ACC112 (cell line): ENCODE results near the gene CACNA2D4.

Experiments used
- H2AFZ ChIP-seq: fragments of 200-600 bp; sonication (generic); one replicate; pipeline ENCODE4 v1.6.0; 2017; ENCODE audit warnings: antibody characterized with exemption, low read length; ENCODE audit not compliant: unreplicated experiment
- H3K27ac ChIP-seq: fragments of 200-600 bp; sonication (generic); 2 replicates; pipeline ENCODE4 v1.5.1; 2014; ENCODE audit warnings: low read depth, mild to moderate bottlenecking, antibody characterized with exemption, low read length, moderate library complexity
- H3K27me3 ChIP-seq: fragments of 200-600 bp; sonication (generic); 2 replicates; pipeline ENCODE4 v1.6.1; 2014; ENCODE audit warnings: mild to moderate bottlenecking, antibody characterized with exemption, low read length, moderate library complexity, mixed read lengths; ENCODE audit not compliant: insufficient read depth
- H3K36me3 ChIP-seq: fragments of 200-600 bp; sonication (generic); 2 replicates; pipeline ENCODE4 v1.6.1; 2016; ENCODE audit warnings: mild to moderate bottlenecking, antibody characterized with exemption, low read length, moderate library complexity, mixed read lengths; ENCODE audit not compliant: insufficient read depth
- H3K4me1 ChIP-seq: fragments of 200-600 bp; sonication (generic); one replicate; pipeline ENCODE4 v1.6.1; 2016; ENCODE audit warnings: low read length, mixed read lengths; ENCODE audit not compliant: insufficient read depth, unreplicated experiment, control insufficient read depth
- H3K4me3 ChIP-seq: fragments of 200-600 bp; sonication (generic); 2 replicates; pipeline ENCODE4 v1.5.1; 2014; ENCODE audit warnings: mild to moderate bottlenecking, low read depth, low read length
- H3K79me2 ChIP-seq: fragments of 200-600 bp; sonication (generic); one replicate; pipeline ENCODE4 v1.6.0; 2016; ENCODE audit warnings: low read length; ENCODE audit not compliant: control insufficient read depth, unreplicated experiment, insufficient read depth

The CACNA2D4 gene

GRCh38 chr12:1885082-1885596 lies 33.3 kb downstream of the CACNA2D4 start:
- H3K4me1 ChIP-seq, result no peaks in the 10 kb centered on the region
- peaks cover 84% of the 10 kb centered on the region for H3K27me3 ChIP-seq
- H3K4me3 ChIP-seq, result no peak overlapping the region
- H3K79me2 ChIP-seq, result no peaks in the 10 kb centered on the region
- H2AFZ ChIP-seq, result no peak overlapping the region
- H3K36me3 ChIP-seq, result no peaks in the 10 kb centered on the region
- H3K27ac ChIP-seq, result no peak overlapping the region

- Histone ChIP-seq H3K4me1 (no peaks in the 10 kb centered on the region), H3K79me2 (no peaks in the 10 kb centered on the region), H3K4me3 (no peak overlapping the region), H2AFZ (no peak overlapping the region), H3K36me3 (no peaks in the 10 kb centered on the region), H3K27me3 (peaks cover 84% of the 10 kb centered on the region), H3K27ac (no peak overlapping the region)
Observed at GRCh38 chr12:1884651-1885050, 33.8 kb downstream of the CACNA2D4 start.

GRCh38 chr12:1883513-1883912 lies 34.9 kb downstream of the CACNA2D4 start:
- Histone ChIP-seq H3K36me3 (no peaks in the 10 kb centered on the region), H2AFZ (no peak overlapping the region), H3K4me1 (no peaks in the 10 kb centered on the region), H3K79me2 (no peaks in the 10 kb centered on the region), H3K4me3 (no peak overlapping the region), H3K27ac (no peak overlapping the region), H3K27me3 (peaks cover 82% of the 10 kb centered on the region)

GRCh38 chr12:1882850-1883470 lies 35.5 kb downstream of the CACNA2D4 start:
- Histone ChIP-seq H2AFZ (no peak overlapping the region), H3K79me2 (no peaks in the 10 kb centered on the region), H3K4me3 (no peak overlapping the region), H3K36me3 (no peaks in the 10 kb centered on the region), H3K27me3 (peaks cover 81% of the 10 kb centered on the region), H3K27ac (no peak overlapping the region), H3K4me1 (no peaks in the 10 kb centered on the region)

- no peak overlapping the region for H2AFZ ChIP-seq
- no peaks in the 10 kb centered on the region for H3K79me2 ChIP-seq
- H3K36me3 ChIP-seq, result no peaks in the 10 kb centered on the region
- no peaks in the 10 kb centered on the region for H3K4me1 ChIP-seq
- H3K4me3 ChIP-seq, result no peak overlapping the region
- peaks cover 79% of the 10 kb centered on the region for H3K27me3 ChIP-seq
- no peak overlapping the region for H3K27ac ChIP-seq
Observed at GRCh38 chr12:1882405-1882804, 36.0 kb downstream of the CACNA2D4 start.

- H2AFZ ChIP-seq, result no peak overlapping the region
- no peaks in the 10 kb centered on the region for H3K79me2 ChIP-seq
- H3K36me3 ChIP-seq, result no peaks in the 10 kb centered on the region
- no peaks in the 10 kb centered on the region for H3K4me1 ChIP-seq
- H3K27me3 ChIP-seq, result peaks cover 79% of the 10 kb centered on the region
- H3K27ac ChIP-seq, result no peak overlapping the region
- H3K4me3 ChIP-seq, result no peak overlapping the region
Observed at GRCh38 chr12:1881936-1882335, 36.5 kb downstream of the CACNA2D4 start.

GRCh38 chr12:1881301-1881700 lies 37.2 kb downstream of the CACNA2D4 start:
- no peak overlapping the region for H3K27ac ChIP-seq
- no peaks in the 10 kb centered on the region for H3K36me3 ChIP-seq
- H2AFZ ChIP-seq, result no peak overlapping the region
- no peak overlapping the region for H3K4me3 ChIP-seq
- peaks cover 80% of the 10 kb centered on the region for H3K27me3 ChIP-seq
- no peaks in the 10 kb centered on the region for H3K4me1 ChIP-seq
- H3K79me2 ChIP-seq, result no peaks in the 10 kb centered on the region

- Histone ChIP-seq H3K36me3 (no peaks in the 10 kb centered on the region), H3K4me1 (no peaks in the 10 kb centered on the region), H3K27me3 (peaks cover 82% of the 10 kb centered on the region), H2AFZ (no peak overlapping the region), H3K79me2 (no peaks in the 10 kb centered on the region), H3K4me3 (no peak overlapping the region), H3K27ac (no peak overlapping the region)
Observed at GRCh38 chr12:1880876-1881275, 37.6 kb downstream of the CACNA2D4 start.

GRCh38 chr12:1880153-1880845 lies 38.2 kb downstream of the CACNA2D4 start:
- Histone ChIP-seq H2AFZ (no peak overlapping the region), H3K27me3 (peaks cover 82% of the 10 kb centered on the region), H3K4me1 (no peaks in the 10 kb centered on the region), H3K36me3 (no peaks in the 10 kb centered on the region), H3K79me2 (no peaks in the 10 kb centered on the region), H3K4me3 (no peak overlapping the region), H3K27ac (no peak overlapping the region)

- Histone ChIP-seq H3K36me3 (no peaks in the 10 kb centered on the region), H2AFZ (no peak overlapping the region)
Observed at GRCh38 chr12:1879633-1880032, 38.8 kb downstream of the CACNA2D4 start.

GRCh38 chr12:1878695-1879094 lies 39.8 kb downstream of the CACNA2D4 start:
- Histone ChIP-seq H2AFZ (no peak overlapping the region), H3K27ac (no peak overlapping the region), H3K4me1 (no peaks in the 10 kb centered on the region), H3K36me3 (no peaks in the 10 kb centered on the region), H3K79me2 (no peaks in the 10 kb centered on the region), H3K4me3 (no peak overlapping the region), H3K27me3 (peaks cover 82% of the 10 kb centered on the region)

More at GRCh38 chr12:1879633-1880032, 38.8 kb downstream of the CACNA2D4 start:
- Histone ChIP-seq H3K4me3 (no peak overlapping the region), H3K4me1 (no peaks in the 10 kb centered on the region), H3K27me3 (peaks cover 82% of the 10 kb centered on the region), H3K79me2 (no peaks in the 10 kb centered on the region), H3K27ac (no peak overlapping the region)
